ENCODE results near the gene ANTXRL.
"Not testable (repeated sequence)": the region's sequence is repeated elsewhere in the genome, so short reads cannot be mapped to it uniquely, and the experiment has no call there.

GRCh38 chr10:46368956-46369355, 82.2 kb downstream of the ANTXRL start:
- not testable (repeated sequence) for TF ChIP-seq POLR2A, EP300 (IDR thresholded peaks at IDR 0.05)
- TF ChIP-seq, protein P1, sequence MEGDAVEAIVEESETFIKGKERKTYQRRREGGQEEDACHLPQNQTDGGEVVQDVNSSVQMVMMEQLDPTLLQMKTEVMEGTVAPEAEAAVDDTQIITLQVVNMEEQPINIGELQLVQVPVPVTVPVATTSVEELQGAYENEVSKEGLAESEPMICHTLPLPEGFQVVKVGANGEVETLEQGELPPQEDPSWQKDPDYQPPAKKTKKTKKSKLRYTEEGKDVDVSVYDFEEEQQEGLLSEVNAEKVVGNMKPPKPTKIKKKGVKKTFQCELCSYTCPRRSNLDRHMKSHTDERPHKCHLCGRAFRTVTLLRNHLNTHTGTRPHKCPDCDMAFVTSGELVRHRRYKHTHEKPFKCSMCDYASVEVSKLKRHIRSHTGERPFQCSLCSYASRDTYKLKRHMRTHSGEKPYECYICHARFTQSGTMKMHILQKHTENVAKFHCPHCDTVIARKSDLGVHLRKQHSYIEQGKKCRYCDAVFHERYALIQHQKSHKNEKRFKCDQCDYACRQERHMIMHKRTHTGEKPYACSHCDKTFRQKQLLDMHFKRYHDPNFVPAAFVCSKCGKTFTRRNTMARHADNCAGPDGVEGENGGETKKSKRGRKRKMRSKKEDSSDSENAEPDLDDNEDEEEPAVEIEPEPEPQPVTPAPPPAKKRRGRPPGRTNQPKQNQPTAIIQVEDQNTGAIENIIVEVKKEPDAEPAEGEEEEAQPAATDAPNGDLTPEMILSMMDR (IDR thresholded peaks at IDR 0.05) = not testable (repeated sequence)
